ENCODE measurements around the gene CENPC.
"Not testable (repeated sequence)": the region's sequence is repeated elsewhere in the genome, so short reads cannot be mapped to it uniquely, and the experiment has no call there.

The CENPC gene

GRCh38 chr4:67566335-67566734, 21.0 kb upstream of the CENPC start:
- peak overlapping the region; percentile 90 for H3K27ac Mint-ChIP-seq
- no peaks in the 10 kb centered on the region for H3K27me3 Mint-ChIP-seq

GRCh38 chr4:67565284-67565683, 20.0 kb upstream of the CENPC start:
- Mint-ChIP-seq H3K4me3 (no peak overlapping the region), H3K27me3 (no peaks in the 10 kb centered on the region), H3K36me3 (peaks cover 36% of the 10 kb centered on the region), H3K9me3 (no peaks in the 10 kb centered on the region), H3K4me1 (peaks cover 42% of the 10 kb centered on the region), H3K27ac (peak overlapping the region; percentile 90)
- DNase-seq (ENCODE audit: low spot score in 2 of 2) (no peak), ATAC-seq (ENCODE audit: low read depth) (no peak)

More at GRCh38 chr4:67566335-67566734, 21.0 kb upstream of the CENPC start:
- DNase-seq (ENCODE audit: low spot score in 2 of 2) = no peak
- no peak for ATAC-seq (ENCODE audit: low read depth)
- Mint-ChIP-seq H3K36me3 (peaks cover 32% of the 10 kb centered on the region), H3K4me3 (no peak overlapping the region), H3K9me3 (no peaks in the 10 kb centered on the region), H3K4me1 (peaks cover 38% of the 10 kb centered on the region)

GRCh38 chr4:67558493-67558892, 13.2 kb upstream of the CENPC start, which contains the start of gene STAP1:
Gene STAP1 (plus strand): TSS chr4:67558727. CDS start chr4:67558810, 83 bp downstream.
- Mint-ChIP-seq H3K4me3 (peak within 1 kb of the TSS; percentile 93), H3K4me1 (peaks cover 33% of the 10 kb centered on the region), H3K27me3 (no peaks in the 10 kb centered on the region), H3K27ac (peak within 1 kb of the TSS; percentile 94), H3K36me3 (peaks cover 20% of the 10 kb centered on the region), H3K9me3 (no peaks in the 10 kb centered on the region)
- ATAC-seq (ENCODE audit: low read depth) = peak; percentile 93
- peak in 1 of 2 donors; percentile 65 for DNase-seq (ENCODE audit: low spot score in 2 of 2)

GRCh38 chr4:67556436-67556835, 11.1 kb upstream of the CENPC start:
- H3K27me3 Mint-ChIP-seq = no peaks in the 10 kb centered on the region
- H3K4me3 Mint-ChIP-seq = peak overlapping the region; percentile 48
- H3K9me3 Mint-ChIP-seq = no peaks in the 10 kb centered on the region
- DNase-seq (ENCODE audit: low spot score in 2 of 2) = no peak
- ATAC-seq (ENCODE audit: low read depth) = no peak
- peak overlapping the region; percentile 94 for H3K27ac Mint-ChIP-seq
- H3K36me3 Mint-ChIP-seq = peaks cover 8% of the 10 kb centered on the region
- peaks cover 39% of the 10 kb centered on the region for H3K4me1 Mint-ChIP-seq

- no peaks in the 10 kb centered on the region for H3K9me3 Mint-ChIP-seq
- peaks cover 33% of the 10 kb centered on the region for H3K4me1 Mint-ChIP-seq
- peak overlapping the region; percentile 12 for H3K27ac Mint-ChIP-seq
- no peaks in the 10 kb centered on the region for H3K27me3 Mint-ChIP-seq
- ATAC-seq (ENCODE audit: low read depth) (no peak), DNase-seq (ENCODE audit: low spot score in 2 of 2) (no peak)
- H3K36me3 Mint-ChIP-seq = no peaks in the 10 kb centered on the region
- H3K4me3 Mint-ChIP-seq = no peak overlapping the region
Observed at GRCh38 chr4:67555447-67555846, 10.1 kb upstream of the CENPC start.

- no peak overlapping the region for H3K27ac Mint-ChIP-seq
- DNase-seq (ENCODE audit: low spot score in 2 of 2) (no peak), ATAC-seq (ENCODE audit: low read depth) (no peak)
- no peaks in the 10 kb centered on the region for H3K9me3 Mint-ChIP-seq
- no peak overlapping the region for H3K4me3 Mint-ChIP-seq
- no peaks in the 10 kb centered on the region for H3K36me3 Mint-ChIP-seq
- no peaks in the 10 kb centered on the region for H3K27me3 Mint-ChIP-seq
- peaks cover 30% of the 10 kb centered on the region for H3K4me1 Mint-ChIP-seq
Observed at GRCh38 chr4:67554096-67554495, 8.8 kb upstream of the CENPC start.

GRCh38 chr4:67552146-67552792, 7.0 kb upstream of the CENPC start:
- not testable (repeated sequence) for H3K4me3 Mint-ChIP-seq; H3K36me3 Mint-ChIP-seq; ATAC-seq (ENCODE audit: low read depth); H3K27me3 Mint-ChIP-seq; H3K9me3 Mint-ChIP-seq; DNase-seq (ENCODE audit: low spot score in 2 of 2)
- Mint-ChIP-seq H3K27ac (peak overlapping the region; percentile 42), H3K4me1 (peaks cover 23% of the 10 kb centered on the region)

GRCh38 chr4:67550857-67551256, 5.6 kb upstream of the CENPC start:
- H3K27me3 Mint-ChIP-seq = no peaks in the 10 kb centered on the region
- H3K4me3 Mint-ChIP-seq = peak overlapping the region; percentile 63
- peak overlapping the region; percentile 84 for H3K27ac Mint-ChIP-seq
- ATAC-seq (ENCODE audit: low read depth) = no peak
- no peaks in the 10 kb centered on the region for H3K36me3 Mint-ChIP-seq
- peaks cover 14% of the 10 kb centered on the region for H3K4me1 Mint-ChIP-seq
- no peak for DNase-seq (ENCODE audit: low spot score in 2 of 2)
- no peaks in the 10 kb centered on the region for H3K9me3 Mint-ChIP-seq

- H3K9me3 Mint-ChIP-seq = no peaks in the 10 kb centered on the region
- H3K4me3 Mint-ChIP-seq = peak overlapping the region; percentile 86
- H3K36me3 Mint-ChIP-seq = no peaks in the 10 kb centered on the region
- ATAC-seq (ENCODE audit: low read depth) (peak; percentile 43), DNase-seq (ENCODE audit: low spot score in 2 of 2) (no peak)
- no peaks in the 10 kb centered on the region for H3K27me3 Mint-ChIP-seq
- peak overlapping the region; percentile 84 for H3K27ac Mint-ChIP-seq
- peaks cover 12% of the 10 kb centered on the region for H3K4me1 Mint-ChIP-seq
Observed at GRCh38 chr4:67550451-67550850, 5.1 kb upstream of the CENPC start.

- Mint-ChIP-seq H3K9me3 (no peaks in the 10 kb centered on the region), H3K36me3 (no peaks in the 10 kb centered on the region), H3K27ac (no peak overlapping the region), H3K4me1 (peaks cover 16% of the 10 kb centered on the region), H3K27me3 (no peaks in the 10 kb centered on the region), H3K4me3 (no peak overlapping the region)
- ATAC-seq (ENCODE audit: low read depth) = peak; percentile 23
- peak in 1 of 2 donors; percentile 32 for DNase-seq (ENCODE audit: low spot score in 2 of 2)
Observed at GRCh38 chr4:67549123-67549522, 3.8 kb upstream of the CENPC start.

GRCh38 chr4:67546971-67547370, 1.7 kb upstream of the CENPC start:
- DNase-seq (ENCODE audit: low spot score in 2 of 2) (no peak), ATAC-seq (ENCODE audit: low read depth) (no peak)
- peaks cover 26% of the 10 kb centered on the region for H3K4me1 Mint-ChIP-seq
- no peaks in the 10 kb centered on the region for H3K9me3 Mint-ChIP-seq
- no peaks in the 10 kb centered on the region for H3K27me3 Mint-ChIP-seq
- peak overlapping the region; percentile 11 for H3K4me3 Mint-ChIP-seq
- H3K27ac Mint-ChIP-seq = no peak overlapping the region
- H3K36me3 Mint-ChIP-seq = peaks cover 5% of the 10 kb centered on the region

GRCh38 chr4:67546004-67546356, 677 bp upstream of the CENPC start:
- Mint-ChIP-seq H3K36me3 (peaks cover 9% of the 10 kb centered on the region), H3K4me3 (peak overlapping the region; percentile 99)

GRCh38 chr4:67542076-67542475, 3.2 kb downstream of the CENPC start:
- H3K4me3 Mint-ChIP-seq = no peak overlapping the region
- peak overlapping the region; percentile 26 for H3K27ac Mint-ChIP-seq
- no peak for ATAC-seq (ENCODE audit: low read depth)
- DNase-seq (ENCODE audit: low spot score in 2 of 2) = no peak
- H3K9me3 Mint-ChIP-seq = no peaks in the 10 kb centered on the region
- H3K4me1 Mint-ChIP-seq = peaks cover 26% of the 10 kb centered on the region
- peaks cover 17% of the 10 kb centered on the region for H3K36me3 Mint-ChIP-seq
- H3K27me3 Mint-ChIP-seq = no peaks in the 10 kb centered on the region

More at GRCh38 chr4:67546004-67546356, 677 bp upstream of the CENPC start:
- no peak for DNase-seq (ENCODE audit: low spot score in 2 of 2)
- H3K9me3 Mint-ChIP-seq = no peaks in the 10 kb centered on the region
- ATAC-seq (ENCODE audit: low read depth) = no peak
- no peaks in the 10 kb centered on the region for H3K27me3 Mint-ChIP-seq
- peaks cover 28% of the 10 kb centered on the region for H3K4me1 Mint-ChIP-seq
- peak overlapping the region; percentile 100 for H3K27ac Mint-ChIP-seq

GRCh38 chr4:67539830-67540229, 5.5 kb downstream of the CENPC start:
- no peaks in the 10 kb centered on the region for H3K27me3 Mint-ChIP-seq

GRCh38 chr4:67535280-67535840, 9.9 kb downstream of the CENPC start:
- Mint-ChIP-seq H3K4me1 (peaks cover 10% of the 10 kb centered on the region), H3K36me3 (peaks cover 50% of the 10 kb centered on the region), H3K4me3 (no peak overlapping the region), H3K9me3 (no peaks in the 10 kb centered on the region), H3K27me3 (no peaks in the 10 kb centered on the region), H3K27ac (no peak overlapping the region)
- ATAC-seq (ENCODE audit: low read depth) = no peak
- no peak for DNase-seq (ENCODE audit: low spot score in 2 of 2)

More at GRCh38 chr4:67539830-67540229, 5.5 kb downstream of the CENPC start:
- Mint-ChIP-seq H3K4me1 (peaks cover 29% of the 10 kb centered on the region), H3K4me3 (no peak overlapping the region), H3K9me3 (no peaks in the 10 kb centered on the region), H3K27ac (peak overlapping the region; percentile 50), H3K36me3 (peaks cover 29% of the 10 kb centered on the region)
- no peak for DNase-seq (ENCODE audit: low spot score in 2 of 2)
- no peak for ATAC-seq (ENCODE audit: low read depth)
